ENCODE measurements around the gene TAS2R60.

Gene TAS2R60

DNA sequence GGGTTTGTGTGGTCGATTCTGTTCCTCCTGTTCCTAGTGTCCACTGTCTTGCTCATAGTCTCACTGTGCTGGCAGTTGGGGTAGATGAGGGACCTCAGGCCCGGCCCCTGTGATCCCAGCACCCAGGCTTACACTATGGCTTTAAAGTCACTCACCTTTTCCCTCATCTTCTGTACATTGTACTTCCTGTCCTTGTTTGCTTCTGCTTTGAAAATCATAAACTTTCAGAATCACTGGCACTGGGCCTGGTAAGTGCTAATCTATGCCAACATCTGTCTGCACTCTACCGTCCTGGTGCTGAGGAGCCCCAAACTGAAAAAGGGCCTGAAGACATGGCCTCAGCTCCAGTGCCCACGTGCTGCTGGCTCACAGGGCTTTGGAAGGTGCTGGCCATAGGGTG is 5.7 kb upstream of the TAS2R60 start:
- DNase-seq (ENCODE audit: low read depth in 1 of 2, low spot score in 1 of 2), result no peak

DNA sequence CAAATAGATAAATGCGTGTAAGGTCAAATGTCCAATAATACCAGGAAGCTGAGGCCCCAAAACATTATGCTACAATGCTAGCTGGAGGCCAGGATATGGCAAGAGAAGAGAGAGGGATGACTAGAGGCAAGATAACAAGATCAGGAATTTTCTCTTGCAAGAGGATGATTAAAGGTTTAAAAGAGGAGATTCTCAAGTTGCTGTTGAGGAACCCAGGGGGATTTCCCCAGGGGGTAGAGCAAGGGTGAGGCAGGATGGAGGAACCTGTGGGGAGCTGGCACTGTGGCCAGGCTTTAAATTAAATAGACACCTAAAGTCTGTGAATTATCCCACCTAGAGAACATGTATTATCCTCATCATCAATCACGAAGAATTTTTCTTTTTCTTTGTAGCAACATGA is 3.4 kb upstream of the TAS2R60 start:
- DNase-seq (ENCODE audit: low read depth in 1 of 2, low spot score in 1 of 2), result no peak

DNA sequence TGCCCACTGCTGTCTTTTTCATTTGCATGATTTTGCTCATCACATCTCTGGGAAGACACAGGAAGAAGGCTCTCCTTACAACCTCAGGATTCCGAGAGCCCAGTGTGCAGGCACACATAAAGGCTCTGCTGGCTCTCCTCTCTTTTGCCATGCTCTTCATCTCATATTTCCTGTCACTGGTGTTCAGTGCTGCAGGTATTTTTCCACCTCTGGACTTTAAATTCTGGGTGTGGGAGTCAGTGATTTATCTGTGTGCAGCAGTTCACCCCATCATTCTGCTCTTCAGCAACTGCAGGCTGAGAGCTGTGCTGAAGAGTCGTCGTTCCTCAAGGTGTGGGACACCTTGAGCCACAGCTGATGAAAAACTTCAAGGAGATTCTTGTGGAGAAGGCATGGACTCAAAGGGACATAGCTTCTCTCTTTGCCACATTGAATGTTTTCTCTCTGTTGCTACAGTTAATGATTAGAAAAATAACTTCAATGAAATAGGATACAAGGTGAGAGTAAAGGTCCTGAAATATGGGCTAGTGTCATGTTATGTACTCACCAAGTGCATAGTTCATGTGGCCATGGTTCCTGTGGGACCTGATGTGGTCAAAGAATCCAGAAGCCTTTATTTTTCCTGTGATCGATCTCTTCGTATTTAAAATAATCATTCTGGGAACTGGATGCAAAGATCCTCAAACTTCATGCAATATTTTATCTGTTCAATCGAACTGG is 970 bp downstream of the TAS2R60 start:
- DNase-seq (ENCODE audit: low read depth in 1 of 2, low spot score in 1 of 2), result no peak

DNA sequence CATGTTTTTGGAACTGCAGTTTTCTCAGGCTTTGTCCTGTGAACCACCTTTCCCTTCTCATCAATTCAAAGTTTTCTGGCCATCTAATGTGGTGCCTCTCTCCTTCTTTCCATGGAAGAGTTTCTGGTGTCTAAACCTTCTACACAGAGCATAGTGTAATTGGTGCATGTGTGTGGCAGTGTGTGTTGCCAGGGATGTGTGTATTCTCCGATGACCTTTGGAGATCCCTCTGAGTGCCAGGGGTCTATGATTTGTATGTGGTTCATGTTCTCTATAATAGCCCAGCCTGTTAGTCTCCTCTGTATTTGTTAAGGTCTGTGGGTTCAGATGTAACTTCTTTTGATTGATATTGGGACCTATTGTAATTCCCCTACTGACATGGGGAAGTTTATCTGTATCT is 1.5 kb downstream of the TAS2R60 start:
- DNase-seq (ENCODE audit: low read depth in 1 of 2, low spot score in 1 of 2), result no peak

DNA sequence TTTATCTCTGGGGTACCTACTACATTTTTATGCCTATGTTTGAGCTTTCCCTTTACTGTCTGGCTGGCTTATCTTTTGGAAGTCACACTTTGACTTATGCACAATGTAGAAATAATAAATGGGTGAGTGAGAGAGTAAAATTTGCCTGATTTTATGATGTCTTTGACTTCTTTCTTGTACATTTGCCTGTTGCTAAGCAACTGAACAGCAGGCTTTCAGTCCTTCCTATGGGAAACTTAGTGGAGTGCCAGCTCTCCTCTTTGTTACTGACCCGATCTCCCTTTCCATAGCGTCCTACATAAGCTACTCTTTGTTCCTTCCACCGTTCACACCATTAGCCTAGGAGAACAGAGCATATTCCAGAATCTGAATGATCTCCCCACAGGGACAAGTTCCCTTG is 4.2 kb downstream of the TAS2R60 start:
- no peak for DNase-seq (ENCODE audit: low read depth in 1 of 2, low spot score in 1 of 2)

DNA sequence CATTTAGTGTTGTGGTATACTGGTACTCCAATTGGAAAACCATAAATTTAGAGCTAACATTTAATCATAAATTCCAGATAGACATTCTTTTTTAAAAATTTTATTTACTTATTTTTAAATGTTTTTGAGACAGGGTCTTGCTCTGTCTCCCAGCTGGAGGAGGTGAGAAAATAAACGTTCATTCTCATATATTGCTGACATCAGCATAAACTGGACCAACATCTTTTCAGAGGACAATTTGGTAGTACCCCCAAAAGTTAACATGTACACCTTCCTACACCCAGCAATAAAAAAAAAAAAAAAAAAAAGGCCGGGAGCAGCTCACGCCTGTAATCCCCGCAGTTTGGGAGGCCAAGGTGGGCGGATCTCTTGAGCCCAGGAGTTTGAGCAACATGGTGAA is 5.2 kb downstream of the TAS2R60 start:
- DNase-seq (ENCODE audit: low read depth in 1 of 2, low spot score in 1 of 2), result no peak

DNA sequence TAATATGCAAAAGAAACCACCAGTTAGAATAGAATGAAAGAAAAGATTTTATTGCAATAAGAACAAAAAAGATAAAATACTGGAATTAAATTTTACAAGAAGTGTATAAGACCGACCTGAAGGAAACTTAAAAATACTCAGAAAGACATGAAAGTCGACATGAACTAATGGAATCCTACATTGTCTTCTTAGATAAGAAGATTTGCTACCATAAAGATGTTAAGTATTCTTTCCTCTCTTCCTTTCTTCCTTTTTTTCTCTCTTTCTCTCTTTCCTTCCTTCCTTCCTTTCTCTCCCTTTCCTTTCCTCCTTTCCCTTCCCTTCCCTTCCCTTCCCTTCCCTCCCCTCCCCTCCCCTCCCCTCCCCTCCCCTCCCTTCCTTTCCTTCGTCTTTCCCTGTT is 6.5 kb downstream of the TAS2R60 start:
- DNase-seq (ENCODE audit: low read depth in 1 of 2, low spot score in 1 of 2), result no peak

DNA sequence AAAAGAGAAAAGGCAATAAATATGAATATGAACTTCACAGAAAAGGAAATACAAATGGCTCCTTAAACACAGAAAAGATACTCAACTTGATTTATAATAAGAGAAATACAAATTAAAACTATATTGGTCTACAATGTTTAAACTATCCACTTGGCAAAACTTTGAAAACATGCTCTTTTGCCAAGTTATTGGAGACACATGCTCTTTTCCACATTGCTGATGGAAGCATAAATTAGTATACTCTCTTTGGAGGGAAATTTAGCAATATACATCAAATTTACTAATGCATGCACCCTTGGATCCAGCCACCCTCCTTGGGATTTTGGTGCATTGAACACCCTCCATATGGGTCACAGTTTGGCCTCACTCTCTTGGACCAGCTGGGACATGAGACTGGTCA is 7.9 kb downstream of the TAS2R60 start:
- DNase-seq (ENCODE audit: low read depth in 1 of 2, low spot score in 1 of 2), result no peak

DNA sequence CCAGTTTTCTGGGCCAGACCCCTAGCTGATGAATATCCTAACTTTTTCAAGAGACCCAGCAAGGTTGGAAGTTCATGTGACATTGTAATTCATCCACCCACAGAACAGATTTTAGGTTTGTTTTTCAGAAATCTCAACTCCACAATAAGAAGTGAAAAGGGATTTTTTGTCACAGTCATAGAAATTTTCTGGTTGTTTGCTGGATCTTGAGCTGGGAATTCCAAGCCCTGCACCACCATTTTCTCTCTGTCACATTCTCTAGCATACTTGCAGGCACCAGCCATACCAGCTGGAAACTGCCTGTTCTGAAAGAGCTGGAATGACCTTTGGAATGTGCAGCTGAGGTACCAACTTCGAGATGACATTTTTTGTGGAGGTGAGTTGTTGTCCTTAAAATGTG is 8.5 kb downstream of the TAS2R60 start:
- DNase-seq (ENCODE audit: low read depth in 1 of 2, low spot score in 1 of 2), result no peak

DNA sequence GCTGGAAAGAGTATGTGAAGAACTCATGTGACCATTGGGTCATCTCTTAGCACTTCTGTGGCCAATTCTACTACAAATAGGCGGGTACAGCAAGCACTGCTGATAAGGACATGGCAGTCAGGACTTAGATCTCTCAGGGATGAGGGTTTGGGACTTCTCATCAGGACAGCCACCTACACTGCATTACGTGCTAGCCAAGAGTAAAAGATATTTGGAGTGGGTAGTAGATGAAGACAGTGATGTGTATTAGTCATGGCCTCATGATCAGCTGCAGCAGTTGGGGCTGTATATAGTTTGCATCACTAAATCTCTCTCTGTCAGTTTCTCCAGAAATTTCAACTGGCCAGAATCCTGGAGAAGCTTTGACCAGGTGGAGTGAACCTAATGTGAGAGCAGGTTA is 9.2 kb downstream of the TAS2R60 start:
- no peak for DNase-seq (ENCODE audit: low read depth in 1 of 2, low spot score in 1 of 2)

DNA sequence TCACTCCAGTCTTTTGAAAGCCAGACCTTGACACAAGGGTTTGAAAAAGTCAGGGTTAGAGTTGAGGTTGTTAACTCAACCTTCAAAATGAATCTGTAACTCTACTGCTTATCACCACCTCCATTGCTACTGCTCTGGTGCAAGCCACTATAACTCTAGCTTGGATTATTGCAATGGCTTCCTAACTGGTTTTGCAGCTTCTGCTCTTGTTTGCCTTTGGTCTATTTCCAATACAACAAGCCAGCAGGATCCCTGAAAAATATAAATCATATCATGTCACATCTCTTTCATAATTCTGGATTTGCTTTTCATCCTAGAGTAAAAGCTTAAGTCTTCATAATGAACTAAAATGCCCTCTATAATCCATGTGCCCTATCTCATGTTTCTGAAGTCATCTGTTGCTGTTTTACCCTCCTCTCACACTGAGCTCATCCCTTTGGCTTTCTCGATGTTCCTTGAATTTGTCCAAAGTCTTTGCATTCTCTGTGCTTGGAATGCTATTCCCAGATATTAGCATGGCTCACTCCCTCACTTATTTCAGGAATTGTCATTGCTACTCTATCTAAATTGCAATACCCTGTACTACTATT is 10.9 kb downstream of the TAS2R60 start:
- DNase-seq (ENCODE audit: low read depth in 1 of 2, low spot score in 1 of 2), result no peak

DNA sequence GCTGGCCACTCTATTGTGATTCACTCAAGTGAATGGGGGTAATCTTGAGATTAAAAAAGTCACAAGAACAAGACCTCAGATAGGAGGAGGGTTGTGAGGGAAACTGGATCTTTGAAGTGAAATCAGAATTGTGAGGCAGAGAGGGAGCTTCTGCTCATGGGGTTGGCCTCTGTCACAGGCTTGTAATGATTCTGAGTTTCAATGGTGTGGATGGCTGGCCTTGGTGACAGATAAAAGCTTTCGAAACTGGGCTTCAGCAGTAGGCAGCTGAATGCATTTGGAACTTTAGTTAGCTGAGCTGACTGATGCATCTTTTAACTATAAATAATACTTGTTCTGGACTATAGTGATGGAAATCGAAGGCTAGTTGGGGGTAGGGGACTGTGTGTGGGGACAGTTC is 12.2 kb downstream of the TAS2R60 start:
- no peak for DNase-seq (ENCODE audit: low read depth in 1 of 2, low spot score in 1 of 2)

DNA sequence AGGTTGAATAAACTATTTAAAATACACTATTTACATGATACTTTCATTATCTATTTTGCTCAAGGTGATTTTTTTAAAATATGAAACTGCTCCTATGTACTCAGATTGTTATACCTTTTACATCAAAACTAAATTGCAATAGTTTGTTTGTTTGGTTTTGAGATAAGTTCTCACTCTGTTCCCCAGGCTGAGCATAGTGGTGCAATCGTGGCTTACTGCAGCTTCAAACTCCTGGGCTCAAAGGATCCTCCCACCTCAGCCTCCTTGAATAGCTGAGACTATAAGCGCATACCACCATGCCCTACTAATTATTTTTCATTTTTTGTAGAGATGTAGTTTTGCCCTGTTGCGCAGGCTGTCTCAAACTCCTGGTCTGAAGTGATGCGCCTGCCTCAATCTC is 12.7 kb downstream of the TAS2R60 start:
- DNase-seq (ENCODE audit: low read depth in 1 of 2, low spot score in 1 of 2), result no peak

DNA sequence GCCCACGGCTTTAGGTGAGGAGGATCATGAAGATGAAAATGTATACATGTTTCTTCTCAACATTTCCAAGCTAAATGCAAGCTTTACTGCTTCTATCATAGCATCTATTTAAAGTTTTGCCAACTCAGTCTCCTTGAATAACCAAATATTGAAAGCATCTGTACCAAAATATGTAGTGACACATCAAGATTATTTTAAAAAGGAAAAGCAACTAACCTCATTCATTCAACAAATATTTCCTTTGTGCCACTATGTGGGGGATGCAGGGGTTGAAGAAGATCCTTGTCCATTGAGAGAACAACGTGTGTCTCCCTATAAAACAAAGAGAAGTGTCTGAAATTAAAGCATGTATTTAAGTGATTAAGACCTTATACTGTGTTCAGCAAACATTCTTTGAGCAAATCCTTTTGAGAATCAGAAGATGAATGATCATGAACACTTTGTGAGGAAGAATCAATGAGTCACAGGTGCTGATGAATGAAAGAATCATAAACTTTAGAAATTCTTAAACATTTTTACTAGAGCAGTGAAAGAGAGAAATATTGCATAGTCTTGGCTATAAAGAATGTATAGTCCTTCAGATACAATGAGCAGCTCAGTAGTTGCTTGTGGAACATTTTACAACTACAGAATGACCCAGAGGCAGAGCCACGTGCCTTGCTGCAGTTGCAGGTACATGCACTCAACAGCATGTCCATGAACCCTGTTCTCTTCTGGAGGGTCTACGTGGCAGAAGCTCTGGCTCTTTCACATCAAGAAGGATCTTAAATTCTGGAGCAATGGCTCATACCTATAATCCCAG is 13.9 kb downstream of the TAS2R60 start:
- DNase-seq (ENCODE audit: low read depth in 1 of 2, low spot score in 1 of 2), result no peak

DNA sequence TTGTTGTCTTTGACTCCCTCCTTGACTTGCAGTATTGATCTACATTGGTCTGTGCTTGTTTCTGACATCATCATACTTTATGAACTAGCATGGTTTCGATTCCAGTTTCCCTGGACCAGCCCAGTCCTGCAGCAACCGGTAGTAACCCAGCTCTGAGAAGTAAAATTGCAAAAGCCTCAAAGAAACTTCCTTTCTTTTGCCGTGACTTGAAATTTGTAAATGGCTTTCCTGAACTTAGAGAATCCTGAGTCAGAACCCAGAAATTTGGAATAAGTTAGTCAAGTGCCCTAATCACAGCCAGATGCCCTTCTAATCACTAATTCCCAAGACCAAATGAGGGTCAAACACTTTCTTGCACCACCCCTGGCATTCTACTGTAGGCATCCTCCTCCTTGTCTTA is 15.0 kb downstream of the TAS2R60 start:
- DNase-seq (ENCODE audit: low read depth in 1 of 2, low spot score in 1 of 2), result no peak

DNA sequence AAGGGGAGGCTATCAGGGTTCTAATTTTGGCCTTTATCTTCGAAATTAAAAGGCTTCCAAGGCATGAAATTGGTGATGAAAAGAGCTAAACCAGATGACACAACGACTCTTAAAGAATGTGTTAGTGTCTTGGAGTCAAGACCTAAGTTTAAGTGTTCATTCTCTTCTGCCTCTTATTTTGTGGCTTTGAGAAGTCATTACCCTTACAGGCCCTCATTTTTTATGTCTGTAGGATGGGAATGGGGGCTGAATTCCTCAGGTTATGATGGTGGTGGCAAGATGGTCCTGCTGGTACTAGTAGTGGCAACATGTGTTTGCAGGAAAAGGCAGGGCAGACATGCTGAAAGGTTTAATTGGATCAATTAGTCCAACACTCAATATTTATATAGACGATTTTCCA is 15.4 kb downstream of the TAS2R60 start:
- no peak for DNase-seq (ENCODE audit: low read depth in 1 of 2, low spot score in 1 of 2)

DNA sequence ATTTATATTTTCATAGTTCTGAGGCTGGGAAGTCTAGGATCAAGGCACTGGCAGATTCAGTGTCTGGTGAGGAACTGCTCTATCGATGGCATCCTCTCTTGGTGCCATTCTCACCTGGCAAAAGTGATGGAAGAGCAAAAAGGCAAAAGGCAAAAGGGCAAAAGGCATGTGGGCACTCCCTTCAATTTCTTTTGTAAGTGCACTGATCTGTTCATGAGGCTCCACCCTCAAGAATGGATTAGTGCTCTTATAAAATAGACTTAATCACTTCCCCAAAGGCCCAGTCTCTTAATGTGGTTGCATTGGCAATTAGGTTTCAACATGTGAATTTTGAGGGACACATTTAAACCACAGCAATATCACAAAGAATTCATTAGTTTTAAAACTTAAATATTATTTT is 16.1 kb downstream of the TAS2R60 start:
- no peak for DNase-seq (ENCODE audit: low read depth in 1 of 2, low spot score in 1 of 2)

DNA sequence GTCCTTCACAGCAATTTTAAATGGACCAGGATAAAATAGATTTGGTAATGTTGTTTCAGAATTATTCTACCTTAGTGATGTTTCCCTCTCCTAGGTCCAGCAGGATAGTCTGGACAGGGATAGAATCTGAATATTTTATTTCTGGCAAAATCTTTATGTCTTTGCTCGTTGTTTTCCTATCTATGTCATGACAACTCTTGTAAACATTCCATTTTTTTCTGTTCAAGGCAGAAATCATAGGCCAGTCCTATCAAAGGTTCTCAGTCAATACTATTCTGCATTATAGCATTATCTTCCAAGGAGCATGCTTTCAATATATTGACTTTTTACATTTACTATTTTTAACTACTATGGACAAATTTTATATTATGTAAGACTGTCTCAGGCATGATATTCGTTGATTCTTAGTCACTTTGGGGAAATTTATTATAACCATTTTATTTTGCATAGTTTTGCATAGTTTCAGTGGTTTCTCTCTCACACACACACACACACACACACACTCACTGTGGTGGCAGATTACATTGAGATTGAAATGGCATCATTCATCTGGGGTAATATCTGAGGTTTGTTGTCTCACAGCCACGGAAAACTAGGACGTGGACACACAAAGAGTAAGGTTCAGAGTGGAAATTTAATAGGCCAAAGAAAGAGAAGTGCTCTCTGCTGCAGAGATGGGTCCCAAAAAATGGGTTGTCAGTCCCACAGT is 17.2 kb downstream of the TAS2R60 start:
- no peak for DNase-seq (ENCODE audit: low read depth in 1 of 2, low spot score in 1 of 2)

DNA sequence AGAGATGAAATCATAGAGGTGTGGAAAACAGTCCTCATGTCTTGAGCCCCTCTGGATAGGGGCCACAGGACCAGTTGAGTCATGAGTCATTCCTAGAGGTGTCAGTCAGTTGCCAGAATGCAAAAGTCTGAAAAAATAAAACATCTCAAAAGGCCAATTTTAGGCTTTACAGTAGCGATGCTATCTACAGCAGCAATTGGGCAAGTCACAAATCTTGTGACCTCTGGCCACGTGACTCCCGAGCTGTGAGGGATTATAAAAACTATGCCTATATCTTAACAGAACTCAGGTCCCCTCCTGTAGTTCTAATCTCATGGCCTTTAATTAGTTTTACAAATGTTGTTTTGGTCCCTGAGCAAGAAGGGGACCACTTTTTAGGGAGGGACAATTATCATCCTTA is 18.8 kb downstream of the TAS2R60 start:
- DNase-seq (ENCODE audit: low read depth in 1 of 2, low spot score in 1 of 2), result no peak

DNA sequence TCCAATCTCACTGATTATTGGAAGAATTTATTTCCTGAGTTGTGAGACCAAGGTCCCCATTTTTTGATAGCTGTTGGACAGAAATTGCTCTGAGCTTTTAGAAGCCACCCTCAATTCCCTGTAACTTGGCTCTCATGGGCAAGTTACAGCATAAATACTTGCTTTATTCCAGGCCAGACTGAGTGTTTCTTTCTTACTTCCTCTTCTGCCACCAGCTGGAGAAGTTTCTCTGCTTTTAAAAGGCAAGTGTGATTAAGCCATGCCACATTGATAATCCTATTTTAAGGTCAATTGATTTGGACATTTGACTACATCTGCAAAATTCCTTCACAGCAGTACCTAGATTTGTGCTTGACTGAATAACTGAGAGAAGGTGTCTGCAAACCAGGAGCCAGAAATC is 20.3 kb downstream of the TAS2R60 start:
- no peak for DNase-seq (ENCODE audit: low read depth in 1 of 2, low spot score in 1 of 2)

DNA sequence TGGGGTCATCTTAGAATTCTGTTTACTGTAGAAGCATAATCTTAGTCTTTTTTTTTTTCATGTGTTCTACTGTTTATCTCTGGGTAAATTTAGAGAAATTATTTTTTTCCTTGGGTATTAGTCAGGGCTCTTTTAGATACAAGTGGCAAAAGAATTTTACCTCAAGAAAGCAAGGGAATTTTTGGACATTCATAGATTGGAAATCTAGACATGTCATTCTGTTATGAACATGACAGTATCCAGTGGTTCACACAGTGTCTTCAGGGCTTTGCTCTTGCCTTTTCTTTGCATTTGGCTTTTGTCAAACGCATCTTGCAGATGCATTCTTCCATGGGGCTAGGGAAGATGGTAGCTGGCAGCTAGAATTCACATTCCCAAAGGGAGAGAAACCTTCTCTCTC is 20.7 kb downstream of the TAS2R60 start:
- DNase-seq (ENCODE audit: low read depth in 1 of 2, low spot score in 1 of 2), result no peak

DNA sequence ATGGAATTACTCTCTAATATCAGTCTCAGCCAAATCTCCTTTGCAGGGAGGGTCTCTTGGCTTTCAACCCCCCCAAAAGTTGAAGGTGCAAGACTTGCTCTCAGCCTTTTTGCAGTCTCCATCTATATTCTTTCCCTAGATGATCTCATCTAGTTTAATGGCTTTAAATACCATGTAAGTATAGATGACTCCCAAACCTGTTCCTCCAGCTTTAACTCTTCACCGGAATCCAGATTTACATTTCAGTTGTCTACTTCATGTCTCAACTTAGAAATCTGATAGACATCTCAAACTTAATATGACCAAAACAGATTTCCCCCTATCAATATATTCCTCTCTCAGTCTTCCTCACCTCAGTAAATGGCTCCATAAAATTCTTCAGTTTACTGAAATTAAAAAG is 24.5 kb downstream of the TAS2R60 start:
- DNase-seq (ENCODE audit: low read depth in 1 of 2, low spot score in 1 of 2), result no peak
